RWPE1 (cell line): ENCODE data around the gene PABPC1L.

Experiments used
- CTCF ChIA-PET: fragments of 350-600 bp; sonication (Branson Sonifier 250); formaldehyde crosslinking; extraction: SDS; loops from one replicate; lab custom pipeline; 2021; lab: Yijun Ruan, JAX
- POLR2A ChIA-PET: fragments of 400-600 bp; formaldehyde crosslinking; extraction: SDS; loops from one replicate; lab custom pipeline; 2020; ENCODE audit warnings: antibody characterized with exemption; ENCODE audit not compliant: low non-redundant PET; lab: Yijun Ruan, JAX
- DNase-seq: peaks from one replicate; pipeline ENCODE4 v3.0.0; 2012; ENCODE audit warnings: low spot score
- H3K27ac ChIP-seq: fragments of 450-650 bp; 2 replicates; pipeline ENCODE4 v1.5.1; 2017
- CTCF ChIP-seq: fragments of 450-650 bp; conservative IDR thresholded peaks from 2 replicates; pipeline ENCODE4 v1.5.1; 2017; ENCODE audit warnings: low read depth, mild to moderate bottlenecking

The PABPC1L gene

DNA sequence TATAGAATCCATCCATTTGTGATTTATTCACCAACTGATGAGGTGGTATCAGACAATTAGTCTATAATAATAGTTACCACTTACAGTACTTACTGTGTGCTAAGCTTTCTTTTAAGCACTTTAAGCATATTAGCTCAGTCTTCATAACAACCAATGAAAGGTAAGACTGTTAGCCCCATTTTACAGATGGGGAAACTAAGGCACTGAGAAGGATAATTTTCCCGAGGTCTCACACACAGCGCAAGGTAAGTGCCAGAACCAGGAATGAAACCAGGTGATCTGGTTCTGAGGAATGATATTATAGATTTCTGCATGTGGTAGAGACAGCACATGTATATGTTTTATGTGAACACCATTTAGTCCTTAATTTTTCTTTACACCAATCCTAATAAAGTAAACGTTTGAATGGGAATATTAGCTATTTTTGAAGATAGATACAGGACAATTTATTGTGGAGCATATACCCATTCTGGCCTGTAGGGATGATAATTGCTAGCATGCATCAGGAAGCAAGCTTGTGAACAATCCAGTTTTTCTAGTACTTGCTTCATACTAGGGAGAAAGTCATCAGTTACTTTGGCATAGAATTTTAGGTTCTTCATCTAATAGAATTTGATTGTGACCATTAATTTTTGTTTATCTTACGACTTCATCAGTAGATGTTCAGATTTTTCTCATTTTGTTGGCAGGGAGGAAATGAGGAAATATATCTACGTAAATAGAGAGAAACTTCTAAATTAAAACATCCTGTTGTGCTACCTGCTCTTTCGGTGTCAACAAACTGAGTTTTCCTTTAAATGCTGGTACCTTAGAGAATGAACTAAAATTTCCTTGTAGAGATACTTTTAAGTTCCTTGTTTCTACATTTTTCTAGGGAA lies 21.4 kb upstream of the PABPC1L start:
- ChIA-PET CTCF (interaction anchor here (0.6 to 1.4 kb wide), 6 partner anchors 8 to 942 kb away, joined by 3 to 5 read pairs (median 4); no protein-coding TSS in a partner anchor), POLR2A (interaction anchor here (0.6 kb wide), 1 partner anchor 21 kb away, joined by 3 read pairs; no protein-coding TSS in a partner anchor)
- H3K27ac ChIP-seq: no peak overlapping the region
- DNase-seq: peak; percentile 78
- TF ChIP-seq CTCF: peak; percentile 22; the same call in 1 of the 2 replicates

DNA sequence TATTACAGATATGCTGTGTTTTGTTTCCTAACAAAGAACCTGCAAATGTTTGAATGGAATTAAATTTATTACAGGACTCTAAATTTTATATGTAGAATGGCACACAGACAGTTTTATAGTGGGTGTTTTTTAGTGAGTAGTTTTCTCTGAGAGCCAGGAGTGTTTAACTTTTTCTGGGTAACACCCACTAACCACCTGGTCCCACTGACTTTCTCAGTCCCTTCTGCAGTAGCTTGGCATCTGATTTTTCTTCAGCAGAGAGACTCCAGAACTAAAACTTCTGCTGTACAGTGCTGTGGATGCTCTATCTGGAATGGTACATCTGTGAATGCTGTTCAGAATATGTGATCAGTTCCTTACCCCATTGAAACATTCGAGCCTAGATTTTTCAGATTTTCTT lies 18.0 kb upstream of the PABPC1L start:
- POLR2A ChIA-PET: no interaction called here

GRCh38 chr20:44894959-44895358 lies 14.9 kb upstream of the PABPC1L start:
- POLR2A ChIA-PET: no interaction called here
- no peak for DNase-seq
- no peak for TF ChIP-seq CTCF
- CTCF ChIA-PET: no interaction called here
- no peak overlapping the region for H3K27ac ChIP-seq

More for the DNA sequence above, 18.0 kb upstream of the PABPC1L start:
- DNase-seq: no peak
- no peak for TF ChIP-seq CTCF
- no peak overlapping the region for H3K27ac ChIP-seq
- CTCF ChIA-PET: interaction anchor here (0.7 kb wide), 1 partner anchor 11 kb away, joined by 3 read pairs; no protein-coding TSS in a partner anchor

DNA sequence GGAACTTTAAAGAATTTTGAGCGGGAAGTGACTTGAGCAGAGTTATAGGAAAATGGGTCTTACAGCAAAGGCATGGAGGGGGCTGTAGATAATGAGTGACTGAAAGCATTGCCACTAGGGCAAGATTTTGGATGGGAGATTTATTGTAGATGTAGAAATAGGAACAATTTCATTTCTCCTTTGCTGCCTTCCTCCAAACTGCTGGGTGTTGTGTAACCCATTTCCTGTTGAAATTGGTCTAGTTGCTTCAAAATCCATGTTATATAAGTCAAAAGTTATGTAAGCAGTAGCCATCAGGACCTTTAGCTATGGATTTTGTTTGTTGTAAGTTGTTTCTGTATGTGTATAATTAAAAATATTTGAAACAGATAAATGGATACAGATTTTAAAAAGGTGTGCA lies 13.3 kb upstream of the PABPC1L start:
- no peak for DNase-seq
- no peak for TF ChIP-seq CTCF
- ChIA-PET POLR2A (interaction anchor here (0.8 kb wide), 1 partner anchor 11 kb away, joined by 5 read pairs; the partner anchor contains the start of gene YWHAB), CTCF (interaction anchor here (0.6 to 1.3 kb wide), 5 partner anchors 8 to 874 kb away, joined by 3 to 4 read pairs (median 3); no protein-coding TSS in a partner anchor)
- no peak overlapping the region for H3K27ac ChIP-seq

DNA sequence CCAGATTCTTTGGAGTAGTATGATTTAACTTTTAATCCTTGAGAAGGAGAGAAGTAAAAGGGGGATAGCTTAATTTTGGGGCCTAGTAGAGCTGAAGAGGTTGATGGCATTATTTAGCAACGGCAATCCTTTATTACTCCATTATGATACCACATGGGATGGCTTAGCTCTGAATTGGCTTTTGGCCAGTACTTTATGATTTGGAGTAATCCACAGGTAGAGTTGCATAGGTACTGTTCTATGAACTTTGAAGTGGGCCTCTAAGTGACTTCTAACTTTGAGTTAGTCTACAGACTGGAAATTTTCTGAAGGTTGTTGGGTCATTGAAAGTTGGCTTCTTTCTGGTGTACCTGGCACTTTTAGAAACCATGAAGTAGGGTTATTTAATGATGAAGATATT lies 12.7 kb upstream of the PABPC1L start:
- ChIA-PET POLR2A (interaction anchor here (0.8 kb wide), 1 partner anchor 12 kb away, joined by 5 read pairs; the partner anchor contains the start of gene YWHAB), CTCF (interaction anchor here (1.3 kb wide), 1 partner anchor 214 kb away, joined by 3 read pairs; no protein-coding TSS in a partner anchor)
- TF ChIP-seq CTCF: no peak
- H3K27ac ChIP-seq: no peak overlapping the region
- no peak for DNase-seq

DNA sequence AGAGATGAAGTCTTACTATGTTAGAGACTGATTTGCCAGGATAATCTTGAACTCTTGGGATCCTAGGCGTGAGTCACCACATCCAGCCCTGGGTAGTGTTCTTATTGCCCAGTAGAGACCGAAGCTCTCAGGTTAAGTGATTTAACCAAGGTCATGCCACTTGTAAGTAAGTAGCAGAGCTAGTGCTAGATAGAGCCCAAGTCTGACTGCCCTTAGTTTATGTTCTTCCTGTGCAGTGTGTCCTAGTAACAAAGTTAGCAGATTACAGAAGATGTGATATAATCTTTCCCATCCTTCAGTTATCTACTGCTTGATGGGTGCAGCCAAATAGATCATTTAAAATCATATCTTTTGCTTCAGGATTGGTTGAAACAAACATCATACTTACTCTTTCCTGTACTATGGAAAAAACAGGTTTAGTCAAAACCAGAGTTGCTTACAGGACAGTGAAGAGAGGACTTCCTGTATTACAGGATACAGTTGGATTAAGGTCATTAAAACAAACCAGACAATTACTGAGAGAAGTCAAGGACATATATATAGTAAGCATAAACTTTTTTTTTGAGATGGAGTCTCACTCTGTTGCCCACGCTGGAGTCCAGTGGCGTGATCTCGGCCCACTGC lies 9.5 kb upstream of the PABPC1L start:
- POLR2A ChIA-PET: no interaction called here
- CTCF ChIA-PET: interaction anchor here (0.6 kb wide), 1 partner anchor 515 kb away, joined by 3 read pairs; no protein-coding TSS in a partner anchor
- DNase-seq: no peak

More for the DNA sequence above, 9.5 kb upstream of the PABPC1L start:
- no peak overlapping the region for H3K27ac ChIP-seq
- TF ChIP-seq CTCF: no peak
